DOHH2 (cell line): ENCODE results near the gene OCA2.

Source experiments
- H3F3A ChIP-seq: fragments of 200-600 bp; sonication (generic), shearing (Covaris generic); 2 replicates; pipeline ENCODE4 v1.6.0; 2016; ENCODE audit warnings: antibody characterized with exemption, mild to moderate bottlenecking; ENCODE audit not compliant: control insufficient read depth, insufficient read depth
- H3K27ac ChIP-seq: fragments of 200-600 bp; sonication (generic); 2 replicates; pipeline ENCODE4 v1.5.1; 2014; ENCODE audit warnings: low read depth, mild to moderate bottlenecking, low read length, moderate library complexity
- H3K27me3 ChIP-seq: fragments of 200-600 bp; sonication (generic); 2 replicates; pipeline ENCODE4 v1.6.1; 2014; ENCODE audit warnings: mild to moderate bottlenecking, low read length, mixed read lengths; ENCODE audit not compliant: control insufficient read depth
- H3K36me3 ChIP-seq: fragments of 200-600 bp; sonication (generic); 2 replicates; pipeline ENCODE4 v1.6.1; 2014; ENCODE audit warnings: mild to moderate bottlenecking, low read length, moderate library complexity, mixed read lengths; ENCODE audit not compliant: control insufficient read depth
- H3K4me1 ChIP-seq: fragments of 200-600 bp; sonication (generic); 2 replicates; pipeline ENCODE4 v1.6.1; 2014; ENCODE audit warnings: mild to moderate bottlenecking, low read length, mixed read lengths; ENCODE audit not compliant: control insufficient read depth
- H3K4me2 ChIP-seq: fragments of 200-600 bp; sonication (generic); 2 replicates; pipeline ENCODE4 v1.6.0; 2014; ENCODE audit warnings: mild to moderate bottlenecking, low read length, moderate library complexity
- H3K4me3 ChIP-seq: fragments of 200-600 bp; sonication (generic); 2 replicates; pipeline ENCODE4 v1.5.1; 2014; ENCODE audit warnings: mild to moderate bottlenecking, low read length, mixed read lengths
- H3K79me2 ChIP-seq: fragments of 200-600 bp; sonication (generic); 2 replicates; pipeline ENCODE4 v1.6.1; 2014; ENCODE audit warnings: mild to moderate bottlenecking, low read length, mixed read lengths; ENCODE audit not compliant: control insufficient read depth
- H3K9me2 ChIP-seq: fragments of 200-600 bp; sonication (generic); replicated peaks from 2 replicates; pipeline ENCODE4 v1.6.1; 2014; ENCODE audit warnings: mild to moderate bottlenecking, low read length, mixed read lengths; ENCODE audit not compliant: control insufficient read depth
- H3K9me3 ChIP-seq: fragments of 200-600 bp; sonication (generic); 2 replicates; pipeline ENCODE4 v1.6.1; 2014; ENCODE audit warnings: antibody characterized with exemption, low read length, mixed read lengths; ENCODE audit not compliant: control insufficient read depth, insufficient read depth
- H4K20me1 ChIP-seq: fragments of 200-600 bp; sonication (generic); 2 replicates; pipeline ENCODE4 v1.6.0; 2014; ENCODE audit warnings: low read depth, mild to moderate bottlenecking, antibody characterized with exemption, low read length, moderate library complexity; ENCODE audit not compliant: control insufficient read depth, insufficient read depth
- EZH2phosphoT487 ChIP-seq: fragments of 200-600 bp; sonication (generic); IDR thresholded peaks from 2 replicates; pipeline ENCODE4 v1.6.1; 2017; ENCODE audit warnings: borderline replicate concordance, mild to moderate bottlenecking, antibody characterized with exemption, low read length, moderate library complexity, mixed read lengths
- TF ChIP-seq, protein P1 (sequence below): fragments of 200-600 bp; sonication (generic); IDR thresholded peaks from one replicate; pipeline ENCODE4 v1.5.1; 2014; ENCODE audit warnings: antibody characterized with exemption, mild to moderate bottlenecking, low read depth, low read length; ENCODE audit not compliant: poor library complexity, severe bottlenecking

OCA2 gene

GRCh38 chr15:27933562-27933961, 165.6 kb downstream of the OCA2 start:
- H3K4me2 ChIP-seq: no peak overlapping the region
- TF ChIP-seq, protein P1, sequence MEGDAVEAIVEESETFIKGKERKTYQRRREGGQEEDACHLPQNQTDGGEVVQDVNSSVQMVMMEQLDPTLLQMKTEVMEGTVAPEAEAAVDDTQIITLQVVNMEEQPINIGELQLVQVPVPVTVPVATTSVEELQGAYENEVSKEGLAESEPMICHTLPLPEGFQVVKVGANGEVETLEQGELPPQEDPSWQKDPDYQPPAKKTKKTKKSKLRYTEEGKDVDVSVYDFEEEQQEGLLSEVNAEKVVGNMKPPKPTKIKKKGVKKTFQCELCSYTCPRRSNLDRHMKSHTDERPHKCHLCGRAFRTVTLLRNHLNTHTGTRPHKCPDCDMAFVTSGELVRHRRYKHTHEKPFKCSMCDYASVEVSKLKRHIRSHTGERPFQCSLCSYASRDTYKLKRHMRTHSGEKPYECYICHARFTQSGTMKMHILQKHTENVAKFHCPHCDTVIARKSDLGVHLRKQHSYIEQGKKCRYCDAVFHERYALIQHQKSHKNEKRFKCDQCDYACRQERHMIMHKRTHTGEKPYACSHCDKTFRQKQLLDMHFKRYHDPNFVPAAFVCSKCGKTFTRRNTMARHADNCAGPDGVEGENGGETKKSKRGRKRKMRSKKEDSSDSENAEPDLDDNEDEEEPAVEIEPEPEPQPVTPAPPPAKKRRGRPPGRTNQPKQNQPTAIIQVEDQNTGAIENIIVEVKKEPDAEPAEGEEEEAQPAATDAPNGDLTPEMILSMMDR: no peak
- TF ChIP-seq EZH2phosphoT487: no peak
- H4K20me1 ChIP-seq: no peaks in the 10 kb centered on the region
- H3K79me2 ChIP-seq: no peaks in the 10 kb centered on the region
- no peak overlapping the region for H3K4me3 ChIP-seq
- H3K9me2 ChIP-seq: no peaks in the 10 kb centered on the region
- H3K27ac ChIP-seq: no peak overlapping the region
- H3K36me3 ChIP-seq: no peaks in the 10 kb centered on the region
- H3F3A ChIP-seq: no peaks in the 10 kb centered on the region
- no peaks in the 10 kb centered on the region for H3K27me3 ChIP-seq
- no peaks in the 10 kb centered on the region for H3K4me1 ChIP-seq
- H3K9me3 ChIP-seq: peaks cover 2% of the 10 kb centered on the region; the same call in 1 of the 2 replicates

GRCh38 chr15:27932600-27932999, 166.5 kb downstream of the OCA2 start:
- no peak overlapping the region for H3K4me2 ChIP-seq
- no peak overlapping the region for H3K27ac ChIP-seq
- no peak for TF ChIP-seq EZH2phosphoT487
- TF ChIP-seq, protein P1: no peak
- no peaks in the 10 kb centered on the region for H3K9me2 ChIP-seq
- no peak overlapping the region for H3K4me3 ChIP-seq
- H4K20me1 ChIP-seq: no peaks in the 10 kb centered on the region
- no peaks in the 10 kb centered on the region for H3F3A ChIP-seq
- no peaks in the 10 kb centered on the region for H3K27me3 ChIP-seq
- H3K4me1 ChIP-seq: no peaks in the 10 kb centered on the region
- peaks cover 2% of the 10 kb centered on the region; the same call in 1 of the 2 replicates for H3K9me3 ChIP-seq
- no peaks in the 10 kb centered on the region for H3K79me2 ChIP-seq
- no peaks in the 10 kb centered on the region for H3K36me3 ChIP-seq

DNA sequence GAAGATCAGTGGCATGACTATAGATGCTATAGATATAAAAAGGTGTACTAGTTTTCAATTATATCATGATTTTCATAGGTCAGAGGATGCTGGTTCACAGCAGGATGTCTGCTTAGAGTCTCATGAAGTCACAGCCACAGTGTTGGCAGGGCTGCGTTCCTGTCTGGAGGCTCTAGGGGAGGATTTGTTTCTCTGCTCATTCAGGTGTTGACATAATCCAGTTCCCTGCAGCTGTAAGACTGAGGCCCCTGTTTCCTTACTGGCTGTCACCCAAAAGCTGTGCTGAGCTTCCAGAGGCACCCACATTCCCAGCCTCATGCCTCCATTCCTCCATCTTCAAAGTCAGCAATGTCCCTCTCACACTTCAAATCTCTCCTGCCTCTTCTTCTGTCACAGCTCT, 170.7 kb downstream of the OCA2 start:
- no peaks in the 10 kb centered on the region for H4K20me1 ChIP-seq
- no peak for TF ChIP-seq EZH2phosphoT487
- H3K27me3 ChIP-seq: no peaks in the 10 kb centered on the region
- no peaks in the 10 kb centered on the region for H3K79me2 ChIP-seq
- no peaks in the 10 kb centered on the region for H3F3A ChIP-seq
- H3K4me3 ChIP-seq: no peak overlapping the region
- H3K9me2 ChIP-seq: no peaks in the 10 kb centered on the region
- no peaks in the 10 kb centered on the region for H3K4me1 ChIP-seq
- H3K4me2 ChIP-seq: no peak overlapping the region
- no peak overlapping the region for H3K27ac ChIP-seq
- H3K36me3 ChIP-seq: no peaks in the 10 kb centered on the region
- H3K9me3 ChIP-seq: peaks cover 2% of the 10 kb centered on the region; the same call in 1 of the 2 replicates

DNA sequence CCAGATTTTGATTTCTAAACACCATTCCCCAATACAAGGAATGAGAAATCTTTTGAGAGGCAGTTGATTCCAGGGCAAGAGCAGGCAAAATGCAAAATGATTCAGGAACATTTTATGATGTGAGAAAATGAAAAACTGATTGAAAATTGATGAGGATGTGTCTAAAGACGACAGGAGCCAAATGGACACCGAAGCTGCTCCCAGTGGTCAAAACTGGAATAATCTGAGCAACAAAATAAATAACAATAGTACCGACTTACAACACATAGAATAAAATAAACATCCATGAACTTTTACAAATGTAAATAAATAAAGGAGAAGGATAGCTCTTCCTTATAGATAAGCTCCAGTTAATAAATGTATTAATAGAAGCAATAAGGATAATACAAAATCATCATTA, 186.8 kb downstream of the OCA2 start:
- Histone ChIP-seq H3K27ac (no peak overlapping the region), H3K9me2 (no peaks in the 10 kb centered on the region; the same call in 1 of the 2 replicates), H3F3A (no peaks in the 10 kb centered on the region), H3K27me3 (no peaks in the 10 kb centered on the region), H3K36me3 (no peaks in the 10 kb centered on the region), H3K4me3 (no peak overlapping the region), H3K79me2 (no peaks in the 10 kb centered on the region), H3K4me1 (no peaks in the 10 kb centered on the region), H4K20me1 (no peaks in the 10 kb centered on the region), H3K9me3 (no peaks in the 10 kb centered on the region), H3K4me2 (no peak overlapping the region)
- TF ChIP-seq, protein P1: no peak
- TF ChIP-seq EZH2phosphoT487: no peak
